CD4-positive, alpha-beta memory T cell (primary cell): ENCODE data around the gene KDELR1. TPM values are rescaled to one million over a fixed set of nuclear protein-coding genes. Genes with fewer than 3 reads are reported as not detected.

ENCODE experiments used
- polyA plus RNA-seq, 2 donors: library from polyadenylated mRNA; unstranded; fragments of 300-500 nt; fragmentation: Illumina TruSeq; gene quantifications; one replicate each; pipeline ENCODE4 v1.2.3, GENCODE V29; 2021
- total RNA-seq, 2 experiments: library from RNA; stranded (reverse); gene quantifications; one replicate each; pipeline ENCODE4 v1.2.3, GENCODE V29; 2021

KDELR1 gene
- total and polyA plus RNA-seq, 4 experiments from 2014 or later = 17.7 to 63.2 (median 43.8) TPM

Other genes with a start within 250 kb of the KDELR1 start
- 100 to 1,000 TPM; 118 to 124 TPM for gene LIG1, start 221.2 kb downstream of the KDELR1 start, total RNA-seq
- 10 to 100 TPM; 13.4 to 30.6 TPM for gene LIG1, start 221.2 kb downstream of the KDELR1 start, polyA plus RNA-seq
- 10 to 100 TPM; 10.5 to 11.8 TPM for gene ZSWIM9, start 220.9 kb downstream of the KDELR1 start, total RNA-seq
- 1 to 10 TPM in 1 of 2 donors, under 1 TPM in 1; 0.25 to 1.6 TPM for gene ZSWIM9, start 220.9 kb downstream of the KDELR1 start, polyA plus RNA-seq
- 100 to 1,000 TPM; 310 to 316 TPM for gene CARD8, start 135.6 kb downstream of the KDELR1 start, total RNA-seq
- 10 to 100 TPM; 74.9 to 90.5 TPM for gene CARD8, start 135.6 kb downstream of the KDELR1 start, polyA plus RNA-seq
- gene ZNF114, start 121.5 kb downstream of the KDELR1 start, total RNA-seq = under 1 TPM in 1 of 2 experiments, not detected in 1; 0.36 TPM
- gene ZNF114, start 121.5 kb downstream of the KDELR1 start, polyA plus RNA-seq = not detected
- gene EMP3, start 66.0 kb downstream of the KDELR1 start, total RNA-seq = 100 to 1,000 TPM; 293 to 294 TPM
- 1,000 to 10,000 TPM; 1,097 to 1,108 TPM for gene EMP3, start 66.0 kb downstream of the KDELR1 start, polyA plus RNA-seq
- gene TMEM143, start 27.6 kb downstream of the KDELR1 start, total RNA-seq = 10 to 100 TPM; 27.6 to 31.8 TPM
- gene TMEM143, start 27.6 kb downstream of the KDELR1 start, polyA plus RNA-seq = 1 to 10 TPM; 3.8 to 8.2 TPM
- gene SYNGR4, start 27.2 kb downstream of the KDELR1 start, total RNA-seq = not detected
- gene SYNGR4, start 27.2 kb downstream of the KDELR1 start, polyA plus RNA-seq = not detected
- gene GRIN2D, start 2.1 kb upstream of the KDELR1 start, total RNA-seq = under 1 TPM; 0.14 to 0.17 TPM
- gene GRIN2D, start 2.1 kb upstream of the KDELR1 start, polyA plus RNA-seq = not detected
- 10 to 100 TPM; 36.2 to 39.0 TPM for gene GRWD1, start 54.4 kb upstream of the KDELR1 start, total RNA-seq
- gene GRWD1, start 54.4 kb upstream of the KDELR1 start, polyA plus RNA-seq = 10 to 100 TPM; 44.4 to 52.8 TPM
- 1 to 10 TPM; 2.5 to 3.6 TPM for gene KCNJ14, start 64.0 kb upstream of the KDELR1 start, total RNA-seq
- gene KCNJ14, start 64.0 kb upstream of the KDELR1 start, polyA plus RNA-seq = under 1 TPM; 0.18 to 0.22 TPM
- 10 to 100 TPM; 74.9 to 89.0 TPM for gene CYTH2, start 77.8 kb upstream of the KDELR1 start, total RNA-seq
- gene CYTH2, start 77.8 kb upstream of the KDELR1 start, polyA plus RNA-seq = 10 to 100 TPM; 30.1 to 31.3 TPM
- gene LMTK3, start 120.3 kb upstream of the KDELR1 start, total RNA-seq = 10 to 100 TPM; 18.5 to 20.6 TPM
- gene LMTK3, start 120.3 kb upstream of the KDELR1 start, polyA plus RNA-seq = under 1 TPM in 1 of 2 donors, not detected in 1; 0.17 TPM
- gene SULT2B1, start 160.6 kb upstream of the KDELR1 start, total RNA-seq = not detected
- gene SULT2B1, start 160.6 kb upstream of the KDELR1 start, polyA plus RNA-seq = under 1 TPM in 1 of 2 donors, not detected in 1; 0.13 TPM
- gene SPACA4, start 215.2 kb upstream of the KDELR1 start, total RNA-seq = not detected
- gene SPACA4, start 215.2 kb upstream of the KDELR1 start, polyA plus RNA-seq = not detected
- 1 to 10 TPM; 4.3 to 5.3 TPM for gene FAM83E, start 223.5 kb upstream of the KDELR1 start, total RNA-seq
- not detected for gene FAM83E, start 223.5 kb upstream of the KDELR1 start, polyA plus RNA-seq
- 1,000 to 10,000 TPM; 2,357 to 2,448 TPM for gene RPL18, start 227.6 kb upstream of the KDELR1 start, total RNA-seq
- gene RPL18, start 227.6 kb upstream of the KDELR1 start, polyA plus RNA-seq = 1,000 to 10,000 TPM; 2,084 to 2,180 TPM
- 10 to 100 TPM; 25.0 to 29.1 TPM for gene SPHK2, start 228.0 kb upstream of the KDELR1 start, total RNA-seq
- gene SPHK2, start 228.0 kb upstream of the KDELR1 start, polyA plus RNA-seq = 1 to 10 TPM; 6.0 to 8.4 TPM
- gene DBP, start 245.8 kb upstream of the KDELR1 start, total RNA-seq = 10 to 100 TPM; 62.6 to 69.5 TPM
- gene DBP, start 245.8 kb upstream of the KDELR1 start, polyA plus RNA-seq = 100 to 1,000 TPM in 1 of 2 donors, 10 to 100 TPM in 1; 37.4 to 113 TPM